GM23338 (cell line): ENCODE data around the gene ARHGEF1. TPM values are rescaled to one million over a fixed set of nuclear protein-coding genes. Genes with fewer than 3 reads are reported as not detected.

ENCODE experiments used
- ATAC-seq: fragments of 200-7000 bp; cut with Tn5 transposase; 3 replicates; pipeline ENCODE4 v1.9.1; 2020
- DNase-seq: peaks from one replicate; pipeline ENCODE4 v3.0.0-alpha.2; 2015; ENCODE audit warnings: low spot score
- H2AFZ ChIP-seq: fragments of 200-600 bp; sonication (generic); 2 replicates; pipeline ENCODE4 v1.8.0; 2016; ENCODE audit warnings: antibody characterized with exemption, mild to moderate bottlenecking, moderate library complexity
- H3F3A ChIP-seq: fragments of 200-600 bp; sonication (generic); replicated peaks from 2 replicates; pipeline ENCODE4 v1.8.0; 2017; ENCODE audit warnings: antibody characterized with exemption, mixed run types, low read depth
- H3K27ac ChIP-seq: fragments of 200-600 bp; sonication (generic); 2 replicates; pipeline ENCODE4 v1.6.1; 2016; ENCODE audit warnings: low read depth
- H3K27me3 ChIP-seq: fragments of 200-600 bp; sonication (generic); 2 replicates; pipeline ENCODE4 v1.8.0; 2016; ENCODE audit warnings: mild to moderate bottlenecking, mixed run types, moderate library complexity; ENCODE audit not compliant: insufficient read depth
- H3K36me3 ChIP-seq: fragments of 200-600 bp; sonication (generic); 2 replicates; pipeline ENCODE4 v1.8.0; 2016; ENCODE audit warnings: mild to moderate bottlenecking; ENCODE audit not compliant: insufficient read depth
- H3K4me1 ChIP-seq: fragments of 200-600 bp; sonication (generic); 2 replicates; pipeline ENCODE4 v1.8.0; 2016; ENCODE audit warnings: mild to moderate bottlenecking, moderate library complexity; ENCODE audit not compliant: insufficient read depth
- H3K4me2 ChIP-seq: fragments of 200-600 bp; sonication (generic); 2 replicates; pipeline ENCODE4 v1.7.1; 2017; ENCODE audit warnings: mixed run types
- H3K4me3 ChIP-seq: fragments of 200-600 bp; sonication (generic); 2 replicates; pipeline ENCODE4 v1.6.1; 2016; ENCODE audit warnings: mixed run types
- H3K79me2 ChIP-seq: fragments of 200-600 bp; sonication (generic); replicated peaks from 2 replicates; pipeline ENCODE4 v1.8.0; 2017; ENCODE audit warnings: mild to moderate bottlenecking; ENCODE audit not compliant: insufficient read depth
- H3K9me2 ChIP-seq: fragments of 200-600 bp; sonication (generic); 2 replicates; pipeline ENCODE4 v1.8.0; 2017; ENCODE audit not compliant: insufficient read depth
- H4K20me1 ChIP-seq: fragments of 200-600 bp; sonication (generic); replicated peaks from 2 replicates; pipeline ENCODE4 v1.8.0; 2017; ENCODE audit warnings: mild to moderate bottlenecking; ENCODE audit not compliant: insufficient read depth
- H3K27ac Mint-ChIP-seq: 2 replicates; pipeline ENCODE4 v1.8.0; 2020; ENCODE audit warnings: inconsistent platforms, mild to moderate bottlenecking, moderate library complexity, mixed read lengths
- H3K27me3 Mint-ChIP-seq: 3 replicates; pipeline ENCODE4 v1.8.0; 2022; ENCODE audit warnings: low read depth, mild to moderate bottlenecking, moderate library complexity, mixed read lengths, inconsistent platforms; ENCODE audit not compliant: insufficient read depth, poor library complexity
- H3K36me3 Mint-ChIP-seq: 3 replicates; pipeline ENCODE4 v1.8.0; 2021; ENCODE audit warnings: low read depth, mild to moderate bottlenecking, inconsistent platforms, moderate library complexity, mixed read lengths
- H3K4me1 Mint-ChIP-seq: 3 replicates; pipeline ENCODE4 v1.8.0; 2020; ENCODE audit warnings: mild to moderate bottlenecking, inconsistent platforms, mixed read lengths
- H3K4me3 Mint-ChIP-seq: 3 replicates; pipeline ENCODE4 v1.8.0; 2021; ENCODE audit warnings: moderate library complexity, mild to moderate bottlenecking, inconsistent platforms, mixed read lengths
- H3K9me3 Mint-ChIP-seq: 3 replicates; pipeline ENCODE4 v1.8.0; 2020; ENCODE audit warnings: moderate library complexity, mild to moderate bottlenecking, inconsistent platforms, mixed read lengths
- CREB1 ChIP-seq: fragments of 250-450 bp; sonication (Bioruptor Pico); IDR thresholded peaks from 2 replicates; pipeline ENCODE4 v1.5.0; 2020; ENCODE audit warnings: low read depth, mild to moderate bottlenecking, moderate library complexity
- EZH2 ChIP-seq: fragments of 200-600 bp; sonication (generic); IDR thresholded peaks from one replicate; pipeline ENCODE4 v1.8.0; 2017; ENCODE audit warnings: antibody characterized with exemption, mild to moderate bottlenecking, low read depth; ENCODE audit not compliant: unreplicated experiment
- EZH2phosphoT487 ChIP-seq: fragments of 200-600 bp; sonication (generic); IDR thresholded peaks from one replicate; pipeline ENCODE4 v1.8.1; 2018; ENCODE audit warnings: antibody characterized with exemption; ENCODE audit not compliant: unreplicated experiment
- JUNB ChIP-seq: IDR thresholded peaks from one replicate; pipeline ENCODE4 v1.6.1; 2016; ENCODE audit warnings: antibody characterized with exemption; ENCODE audit not compliant: unreplicated experiment
- NANOG ChIP-seq: IDR thresholded peaks from 2 replicates; pipeline ENCODE4 v1.6.1; 2016; ENCODE audit warnings: antibody characterized with exemption, borderline replicate concordance
- POLR2AphosphoS5 ChIP-seq: IDR thresholded peaks from 2 replicates; pipeline ENCODE4 v1.6.1; 2016; ENCODE audit warnings: antibody characterized with exemption, low read depth
- STAT1 ChIP-seq: IDR thresholded peaks from one replicate; pipeline ENCODE4 v1.6.1; 2016; ENCODE audit warnings: antibody characterized with exemption; ENCODE audit not compliant: unreplicated experiment
- ZNF114 ChIP-seq: fragments of 250-450 bp; sonication (Bioruptor Pico); IDR thresholded peaks from 2 replicates; pipeline ENCODE4 v1.5.0; 2020; ENCODE audit warnings: mild to moderate bottlenecking, moderate library complexity
- ZNF331 ChIP-seq: fragments of 250-450 bp; sonication (Bioruptor Pico); IDR thresholded peaks from 2 replicates; pipeline ENCODE4 v1.5.0; 2020; ENCODE audit warnings: low read depth, mild to moderate bottlenecking, moderate library complexity
- polyA plus RNA-seq: library from polyadenylated mRNA; unstranded; fragments of >200 nt; fragmentation: Nextera tagmentation; extraction: Ambion mirVana; gene quantifications from 2 replicates; pipeline ENCODE4 v1.2.1, GENCODE V29; 2016
- total RNA-seq: library from RNA; depleted of rRNA; stranded (reverse); fragments of >200 nt; shearing (Covaris generic); gene quantifications from 2 replicates; pipeline ENCODE4 v1.2.3, GENCODE V29; 2014
- TF ChIP-seq, protein P1 (sequence below), 2 experiments: fragments of 200-600 bp in 1 of 2; sonication (generic) in 1 of 2; conservative IDR thresholded peaks; 2 replicates each; pipeline versions ENCODE4 v1.5.1 to v1.6.1; 2016 to 2017; ENCODE audit warnings: antibody characterized with exemption in 2 of 2, low read depth in 2 of 2, mild to moderate bottlenecking in 2 of 2, moderate library complexity in 1 of 2
- TF ChIP-seq, protein P2 (sequence below): IDR thresholded peaks from one replicate; pipeline ENCODE4 v1.6.1; 2018; ENCODE audit warnings: antibody characterized with exemption; ENCODE audit not compliant: unreplicated experiment
- TF ChIP-seq, protein P3 (sequence below): fragments of 250-450 bp; sonication (Bioruptor Pico); IDR thresholded peaks from 2 replicates; pipeline ENCODE4 v1.5.0; 2020; ENCODE audit warnings: mild to moderate bottlenecking, moderate library complexity
- TF ChIP-seq, protein P4 (sequence below): IDR thresholded peaks from 2 replicates; pipeline ENCODE4 v1.6.1; 2016; ENCODE audit warnings: antibody characterized with exemption

ARHGEF1 gene
- total and polyA plus RNA-seq, 2 experiments from 2014 or later, result 41.3 to 44.7 TPM

DNA sequence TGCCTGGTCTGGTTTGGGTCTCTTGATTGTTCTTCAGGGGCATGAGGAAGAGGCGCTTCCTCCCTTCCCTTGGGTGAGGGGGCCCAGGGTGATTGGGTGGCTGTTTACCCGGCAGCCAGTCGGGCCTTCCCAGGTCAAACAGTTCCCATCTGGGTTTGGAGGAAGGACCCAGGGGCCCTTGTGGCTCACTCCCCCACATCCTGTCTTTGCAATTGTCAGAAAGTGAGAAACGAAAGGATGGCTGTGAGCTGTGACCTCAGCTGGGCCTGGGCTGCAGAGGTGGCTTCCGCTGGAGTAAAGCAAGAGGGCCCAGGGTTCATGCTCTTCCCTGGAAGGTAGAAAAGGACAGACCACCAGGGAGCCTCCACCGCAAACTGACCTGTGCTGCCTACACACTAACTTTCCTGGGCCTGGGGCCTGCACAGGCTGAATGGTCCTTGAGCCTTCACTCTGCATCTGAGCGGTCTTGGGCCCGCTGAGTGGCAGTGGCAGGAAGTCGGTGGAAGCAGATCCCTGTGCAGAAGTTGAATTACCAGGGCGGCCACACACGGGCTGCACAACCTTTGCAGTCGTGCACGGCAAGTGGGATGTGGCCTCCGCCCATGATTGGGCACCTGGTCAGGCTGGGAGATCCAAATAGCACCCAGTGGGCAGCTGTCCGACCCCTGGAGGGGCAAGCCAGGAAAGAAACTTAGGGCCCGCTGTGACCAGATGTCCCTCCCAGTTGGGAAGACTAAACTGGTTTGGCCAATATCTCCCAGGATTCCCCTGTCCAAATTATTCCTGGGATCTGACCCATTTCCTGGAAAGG is 11.2 kb upstream of the ARHGEF1 start:
- peaks cover 42% of the 10 kb centered on the region for H3K36me3 ChIP-seq
- H3K27ac ChIP-seq, result peak overlapping the region; percentile 98
- H3F3A ChIP-seq, result peaks cover 59% of the 10 kb centered on the region
- Mint-ChIP-seq H3K36me3 (peaks cover 51% of the 10 kb centered on the region), H3K4me3 (no peak overlapping the region), H3K27me3 (peaks cover 30% of the 10 kb centered on the region), H3K27ac (peak overlapping the region; percentile 38; the same call in 1 of the 2 replicates), H3K4me1 (peaks cover 8% of the 10 kb centered on the region), H3K9me3 (no peaks in the 10 kb centered on the region)
- H3K27me3 ChIP-seq, result no peaks in the 10 kb centered on the region; the same call in 1 of the 2 replicates
- peaks cover 35% of the 10 kb centered on the region for H4K20me1 ChIP-seq
- no peaks in the 10 kb centered on the region for H3K9me2 ChIP-seq
- no peak overlapping the region for H2AFZ ChIP-seq
- H3K79me2 ChIP-seq, result peaks cover 15% of the 10 kb centered on the region; the same call in 1 of the 2 replicates
- 0 out of 2 replicates have a peak, but pooled peaks cover 6% of the 10 kb centered on the region for H3K4me1 ChIP-seq
- TF ChIP-seq, protein P1, sequence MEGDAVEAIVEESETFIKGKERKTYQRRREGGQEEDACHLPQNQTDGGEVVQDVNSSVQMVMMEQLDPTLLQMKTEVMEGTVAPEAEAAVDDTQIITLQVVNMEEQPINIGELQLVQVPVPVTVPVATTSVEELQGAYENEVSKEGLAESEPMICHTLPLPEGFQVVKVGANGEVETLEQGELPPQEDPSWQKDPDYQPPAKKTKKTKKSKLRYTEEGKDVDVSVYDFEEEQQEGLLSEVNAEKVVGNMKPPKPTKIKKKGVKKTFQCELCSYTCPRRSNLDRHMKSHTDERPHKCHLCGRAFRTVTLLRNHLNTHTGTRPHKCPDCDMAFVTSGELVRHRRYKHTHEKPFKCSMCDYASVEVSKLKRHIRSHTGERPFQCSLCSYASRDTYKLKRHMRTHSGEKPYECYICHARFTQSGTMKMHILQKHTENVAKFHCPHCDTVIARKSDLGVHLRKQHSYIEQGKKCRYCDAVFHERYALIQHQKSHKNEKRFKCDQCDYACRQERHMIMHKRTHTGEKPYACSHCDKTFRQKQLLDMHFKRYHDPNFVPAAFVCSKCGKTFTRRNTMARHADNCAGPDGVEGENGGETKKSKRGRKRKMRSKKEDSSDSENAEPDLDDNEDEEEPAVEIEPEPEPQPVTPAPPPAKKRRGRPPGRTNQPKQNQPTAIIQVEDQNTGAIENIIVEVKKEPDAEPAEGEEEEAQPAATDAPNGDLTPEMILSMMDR (conservative IDR thresholded peaks at IDR 0.05; ENCODE audit: low read depth in 2 of 2), result no peak
- TF ChIP-seq, protein P2, sequence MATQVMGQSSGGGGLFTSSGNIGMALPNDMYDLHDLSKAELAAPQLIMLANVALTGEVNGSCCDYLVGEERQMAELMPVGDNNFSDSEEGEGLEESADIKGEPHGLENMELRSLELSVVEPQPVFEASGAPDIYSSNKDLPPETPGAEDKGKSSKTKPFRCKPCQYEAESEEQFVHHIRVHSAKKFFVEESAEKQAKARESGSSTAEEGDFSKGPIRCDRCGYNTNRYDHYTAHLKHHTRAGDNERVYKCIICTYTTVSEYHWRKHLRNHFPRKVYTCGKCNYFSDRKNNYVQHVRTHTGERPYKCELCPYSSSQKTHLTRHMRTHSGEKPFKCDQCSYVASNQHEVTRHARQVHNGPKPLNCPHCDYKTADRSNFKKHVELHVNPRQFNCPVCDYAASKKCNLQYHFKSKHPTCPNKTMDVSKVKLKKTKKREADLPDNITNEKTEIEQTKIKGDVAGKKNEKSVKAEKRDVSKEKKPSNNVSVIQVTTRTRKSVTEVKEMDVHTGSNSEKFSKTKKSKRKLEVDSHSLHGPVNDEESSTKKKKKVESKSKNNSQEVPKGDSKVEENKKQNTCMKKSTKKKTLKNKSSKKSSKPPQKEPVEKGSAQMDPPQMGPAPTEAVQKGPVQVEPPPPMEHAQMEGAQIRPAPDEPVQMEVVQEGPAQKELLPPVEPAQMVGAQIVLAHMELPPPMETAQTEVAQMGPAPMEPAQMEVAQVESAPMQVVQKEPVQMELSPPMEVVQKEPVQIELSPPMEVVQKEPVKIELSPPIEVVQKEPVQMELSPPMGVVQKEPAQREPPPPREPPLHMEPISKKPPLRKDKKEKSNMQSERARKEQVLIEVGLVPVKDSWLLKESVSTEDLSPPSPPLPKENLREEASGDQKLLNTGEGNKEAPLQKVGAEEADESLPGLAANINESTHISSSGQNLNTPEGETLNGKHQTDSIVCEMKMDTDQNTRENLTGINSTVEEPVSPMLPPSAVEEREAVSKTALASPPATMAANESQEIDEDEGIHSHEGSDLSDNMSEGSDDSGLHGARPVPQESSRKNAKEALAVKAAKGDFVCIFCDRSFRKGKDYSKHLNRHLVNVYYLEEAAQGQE, result no peak
- TF ChIP-seq EZH2 (no peak), CREB1 (CRISPR knock-in tag) (no peak), ZNF331 (no peak), POLR2AphosphoS5 (no peak; the same call in 1 of the 2 replicates), JUNB (no peak), ZNF114 (CRISPR knock-in tag) (no peak), NANOG (no peak), EZH2phosphoT487 (no peak), STAT1 (no peak)
- TF ChIP-seq, protein P3, sequence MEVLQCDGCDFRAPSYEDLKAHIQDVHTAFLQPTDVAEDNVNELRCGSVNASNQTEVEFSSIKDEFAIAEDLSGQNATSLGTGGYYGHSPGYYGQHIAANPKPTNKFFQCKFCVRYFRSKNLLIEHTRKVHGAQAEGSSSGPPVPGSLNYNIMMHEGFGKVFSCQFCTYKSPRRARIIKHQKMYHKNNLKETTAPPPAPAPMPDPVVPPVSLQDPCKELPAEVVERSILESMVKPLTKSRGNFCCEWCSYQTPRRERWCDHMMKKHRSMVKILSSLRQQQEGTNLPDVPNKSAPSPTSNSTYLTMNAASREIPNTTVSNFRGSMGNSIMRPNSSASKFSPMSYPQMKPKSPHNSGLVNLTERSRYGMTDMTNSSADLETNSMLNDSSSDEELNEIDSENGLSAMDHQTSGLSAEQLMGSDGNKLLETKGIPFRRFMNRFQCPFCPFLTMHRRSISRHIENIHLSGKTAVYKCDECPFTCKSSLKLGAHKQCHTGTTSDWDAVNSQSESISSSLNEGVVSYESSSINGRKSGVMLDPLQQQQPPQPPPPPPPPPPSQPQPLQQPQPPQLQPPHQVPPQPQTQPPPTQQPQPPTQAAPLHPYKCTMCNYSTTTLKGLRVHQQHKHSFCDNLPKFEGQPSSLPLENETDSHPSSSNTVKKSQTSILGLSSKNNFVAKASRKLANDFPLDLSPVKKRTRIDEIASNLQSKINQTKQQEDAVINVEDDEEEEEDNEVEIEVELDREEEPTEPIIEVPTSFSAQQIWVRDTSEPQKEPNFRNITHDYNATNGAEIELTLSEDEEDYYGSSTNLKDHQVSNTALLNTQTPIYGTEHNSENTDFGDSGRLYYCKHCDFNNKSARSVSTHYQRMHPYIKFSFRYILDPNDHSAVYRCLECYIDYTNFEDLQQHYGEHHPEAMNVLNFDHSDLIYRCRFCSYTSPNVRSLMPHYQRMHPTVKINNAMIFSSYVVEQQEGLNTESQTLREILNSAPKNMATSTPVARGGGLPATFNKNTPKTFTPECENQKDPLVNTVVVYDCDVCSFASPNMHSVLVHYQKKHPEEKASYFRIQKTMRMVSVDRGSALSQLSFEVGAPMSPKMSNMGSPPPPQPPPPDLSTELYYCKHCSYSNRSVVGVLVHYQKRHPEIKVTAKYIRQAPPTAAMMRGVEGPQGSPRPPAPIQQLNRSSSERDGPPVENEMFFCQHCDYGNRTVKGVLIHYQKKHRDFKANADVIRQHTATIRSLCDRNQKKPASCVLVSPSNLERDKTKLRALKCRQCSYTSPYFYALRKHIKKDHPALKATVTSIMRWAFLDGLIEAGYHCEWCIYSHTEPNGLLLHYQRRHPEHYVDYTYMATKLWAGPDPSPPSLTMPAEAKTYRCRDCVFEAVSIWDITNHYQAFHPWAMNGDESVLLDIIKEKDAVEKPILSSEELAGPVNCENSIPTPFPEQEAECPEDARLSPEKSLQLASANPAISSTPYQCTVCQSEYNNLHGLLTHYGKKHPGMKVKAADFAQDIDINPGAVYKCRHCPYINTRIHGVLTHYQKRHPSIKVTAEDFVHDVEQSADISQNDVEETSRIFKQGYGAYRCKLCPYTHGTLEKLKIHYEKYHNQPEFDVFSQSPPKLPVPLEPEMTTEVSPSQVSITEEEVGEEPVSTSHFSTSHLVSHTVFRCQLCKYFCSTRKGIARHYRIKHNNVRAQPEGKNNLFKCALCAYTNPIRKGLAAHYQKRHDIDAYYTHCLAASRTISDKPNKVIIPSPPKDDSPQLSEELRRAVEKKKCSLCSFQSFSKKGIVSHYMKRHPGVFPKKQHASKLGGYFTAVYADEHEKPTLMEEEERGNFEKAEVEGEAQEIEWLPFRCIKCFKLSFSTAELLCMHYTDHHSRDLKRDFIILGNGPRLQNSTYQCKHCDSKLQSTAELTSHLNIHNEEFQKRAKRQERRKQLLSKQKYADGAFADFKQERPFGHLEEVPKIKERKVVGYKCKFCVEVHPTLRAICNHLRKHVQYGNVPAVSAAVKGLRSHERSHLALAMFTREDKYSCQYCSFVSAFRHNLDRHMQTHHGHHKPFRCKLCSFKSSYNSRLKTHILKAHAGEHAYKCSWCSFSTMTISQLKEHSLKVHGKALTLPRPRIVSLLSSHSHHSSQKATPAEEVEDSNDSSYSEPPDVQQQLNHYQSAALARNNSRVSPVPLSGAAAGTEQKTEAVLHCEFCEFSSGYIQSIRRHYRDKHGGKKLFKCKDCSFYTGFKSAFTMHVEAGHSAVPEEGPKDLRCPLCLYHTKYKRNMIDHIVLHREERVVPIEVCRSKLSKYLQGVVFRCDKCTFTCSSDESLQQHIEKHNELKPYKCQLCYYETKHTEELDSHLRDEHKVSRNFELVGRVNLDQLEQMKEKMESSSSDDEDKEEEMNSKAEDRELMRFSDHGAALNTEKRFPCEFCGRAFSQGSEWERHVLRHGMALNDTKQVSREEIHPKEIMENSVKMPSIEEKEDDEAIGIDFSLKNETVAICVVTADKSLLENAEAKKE, result no peak
- TF ChIP-seq, protein P4, sequence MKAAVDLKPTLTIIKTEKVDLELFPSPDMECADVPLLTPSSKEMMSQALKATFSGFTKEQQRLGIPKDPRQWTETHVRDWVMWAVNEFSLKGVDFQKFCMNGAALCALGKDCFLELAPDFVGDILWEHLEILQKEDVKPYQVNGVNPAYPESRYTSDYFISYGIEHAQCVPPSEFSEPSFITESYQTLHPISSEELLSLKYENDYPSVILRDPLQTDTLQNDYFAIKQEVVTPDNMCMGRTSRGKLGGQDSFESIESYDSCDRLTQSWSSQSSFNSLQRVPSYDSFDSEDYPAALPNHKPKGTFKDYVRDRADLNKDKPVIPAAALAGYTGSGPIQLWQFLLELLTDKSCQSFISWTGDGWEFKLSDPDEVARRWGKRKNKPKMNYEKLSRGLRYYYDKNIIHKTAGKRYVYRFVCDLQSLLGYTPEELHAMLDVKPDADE, result no peak
- DNase-seq (peak; percentile 35), ATAC-seq (peak; percentile 5)
- no peak overlapping the region for H3K4me3 ChIP-seq
- no peak overlapping the region for H3K4me2 ChIP-seq
